ENCODE results near the gene SGTA. TPM values are rescaled to one million over a fixed set of nuclear protein-coding genes. Genes with fewer than 3 reads are reported as not detected.

SGTA gene
- total RNA-seq, 1 donor from 2014 or later, result 64.0 TPM

- no peak for DNase-seq (ENCODE audit: low spot score in 2 of 2, unreplicated experiment in 2 of 2)
- Mint-ChIP-seq H3K4me1 (peaks cover under 1% of the 10 kb centered on the region), H3K4me3 (no peak overlapping the region), H3K9me3 (no peaks in the 10 kb centered on the region), H3K36me3 (no peaks in the 10 kb centered on the region), H3K27ac (no peak overlapping the region), H3K27me3 (ENCODE audit: low read depth) (no peaks in the 10 kb centered on the region)
- no peak for TF ChIP-seq CTCF (IDR thresholded peaks at IDR 0.05; ENCODE audit: unreplicated experiment)
Observed at GRCh38 chr19:2815191-2815614, 32.1 kb upstream of the SGTA start.

- H3K9me3 Mint-ChIP-seq, result no peaks in the 10 kb centered on the region
- no peaks in the 10 kb centered on the region for H3K36me3 Mint-ChIP-seq
- DNase-seq (ENCODE audit: low spot score in 2 of 2, unreplicated experiment in 2 of 2), result no peak
- no peaks in the 10 kb centered on the region for H3K4me1 Mint-ChIP-seq
- H3K27ac Mint-ChIP-seq, result no peak overlapping the region
- no peaks in the 10 kb centered on the region for H3K27me3 Mint-ChIP-seq (ENCODE audit: low read depth)
- TF ChIP-seq CTCF (IDR thresholded peaks at IDR 0.05; ENCODE audit: unreplicated experiment), result no peak
- no peak overlapping the region for H3K4me3 Mint-ChIP-seq
Observed at GRCh38 chr19:2814426-2814825, 31.4 kb upstream of the SGTA start.

GRCh38 chr19:2813235-2814160 is 30.4 kb upstream of the SGTA start:
- Mint-ChIP-seq H3K4me3 (no peak overlapping the region), H3K27ac (no peak overlapping the region), H3K9me3 (no peaks in the 10 kb centered on the region), H3K27me3 (ENCODE audit: low read depth) (no peaks in the 10 kb centered on the region), H3K4me1 (no peaks in the 10 kb centered on the region), H3K36me3 (peaks cover 7% of the 10 kb centered on the region)
- DNase-seq (ENCODE audit: low spot score in 2 of 2, unreplicated experiment in 2 of 2), result no peak
- TF ChIP-seq CTCF (IDR thresholded peaks at IDR 0.05; ENCODE audit: unreplicated experiment), result no peak

GRCh38 chr19:2812414-2813234 is 29.6 kb upstream of the SGTA start:
- no peak overlapping the region for H3K4me3 Mint-ChIP-seq
- H3K27ac Mint-ChIP-seq, result no peak overlapping the region
- no peak for DNase-seq (ENCODE audit: low spot score in 2 of 2, unreplicated experiment in 2 of 2)
- H3K9me3 Mint-ChIP-seq, result no peaks in the 10 kb centered on the region
- no peak for TF ChIP-seq CTCF (IDR thresholded peaks at IDR 0.05; ENCODE audit: unreplicated experiment)
- no peaks in the 10 kb centered on the region for H3K27me3 Mint-ChIP-seq (ENCODE audit: low read depth)
- H3K36me3 Mint-ChIP-seq, result peaks cover 7% of the 10 kb centered on the region
- no peaks in the 10 kb centered on the region for H3K4me1 Mint-ChIP-seq

GRCh38 chr19:2811735-2812413 is 28.8 kb upstream of the SGTA start:
- no peaks in the 10 kb centered on the region for H3K9me3 Mint-ChIP-seq
- TF ChIP-seq CTCF (IDR thresholded peaks at IDR 0.05; ENCODE audit: unreplicated experiment), result no peak
- no peak for DNase-seq (ENCODE audit: low spot score in 2 of 2, unreplicated experiment in 2 of 2)
- H3K27ac Mint-ChIP-seq, result no peak overlapping the region
- H3K4me3 Mint-ChIP-seq, result no peak overlapping the region
- peaks cover 7% of the 10 kb centered on the region for H3K36me3 Mint-ChIP-seq
- H3K4me1 Mint-ChIP-seq, result no peaks in the 10 kb centered on the region
- H3K27me3 Mint-ChIP-seq (ENCODE audit: low read depth), result no peaks in the 10 kb centered on the region

Measured in mesothelial cell of epicardium (in vitro differentiated cells).